Spleen (tissue), 11 donors: ENCODE results near the gene LINC01488. TPM values are rescaled to one million over a fixed set of nuclear protein-coding genes. Genes with fewer than 3 reads are reported as not detected.

Experiments used
- DNase-seq: peaks from one replicate; pipeline ENCODE4 v3.0.0-alpha.2; 2020
- H3K27ac ChIP-seq, 8 donors: fragments of 200-600 bp; sonication (generic) in 7 of 8; 1 replicate in 4 of 8; 2 replicates in 4 of 8; pipeline versions ENCODE4 v1.5.0 to v1.8.0; 2016 to 2021; ENCODE audit warnings: inconsistent platforms in 4 of 8, mild to moderate bottlenecking in 4 of 8, moderate library complexity in 1 of 8
- H3K27me3 ChIP-seq, 7 donors: fragments of 200-600 bp; sonication (generic) in 6 of 7; replicated peaks in 1 of 7; 1 replicate in 4 of 7; 2 replicates in 3 of 7; pipeline versions ENCODE4 v1.5.0 to v1.8.0; 2016 to 2021; ENCODE audit warnings: inconsistent platforms in 3 of 7, mild to moderate bottlenecking in 1 of 7
- H3K36me3 ChIP-seq, 6 donors: fragments of 200-600 bp; sonication (generic) in 5 of 6; 1 replicate in 4 of 6; 2 replicates in 2 of 6; pipeline versions ENCODE4 v1.5.0 to v1.8.0; 2016 to 2021; ENCODE audit warnings: inconsistent platforms in 2 of 6
- H3K4me1 ChIP-seq, 6 donors: fragments of 200-600 bp; sonication (generic) in 5 of 6; 1 replicate in 3 of 6; 2 replicates in 3 of 6; pipeline versions ENCODE4 v1.5.0 to v1.8.0; 2016 to 2021; ENCODE audit warnings: inconsistent platforms in 3 of 6
- H3K4me3 ChIP-seq, 8 donors: fragments of 200-600 bp; sonication (generic) in 7 of 8; 1 replicate in 4 of 8; 2 replicates in 4 of 8; pipeline versions ENCODE4 v1.5.0 to v1.8.0; 2016 to 2021; ENCODE audit warnings: inconsistent platforms in 4 of 8, mild to moderate bottlenecking in 4 of 8, moderate library complexity in 2 of 8
- H3K9me3 ChIP-seq, 8 donors: fragments of 200-600 bp; sonication (generic) in 7 of 8; 1 replicate in 4 of 8; 2 replicates in 4 of 8; pipeline versions ENCODE4 v1.5.0 to v1.8.0; 2016 to 2021; ENCODE audit warnings: inconsistent platforms in 4 of 8
- POLR2A ChIP-seq, 3 donors: fragments of 450-650 bp; IDR thresholded peaks; one replicate each; pipeline ENCODE4 v1.5.1; 2017; ENCODE audit warnings: antibody characterized with exemption in 3 of 3, mild to moderate bottlenecking in 1 of 3
- POLR2AphosphoS5 ChIP-seq, 3 donors: sonication (generic); formaldehyde crosslinking; IDR thresholded peaks; one replicate each; pipeline ENCODE4 v1.5.1; 2017; ENCODE audit warnings: antibody characterized with exemption in 3 of 3
- WGBS, 5 donors: extraction: QIAGEN DNeasy Blood & Tissue Kit in 3 of 5; methylation state at CpG; one replicate each; pipeline versions ENCODE4 v1.1.5 to v1.1.7; 2013 to 2018; 5-methylcytosine and 5-hydroxymethylcytosine counted together
- intact Hi-C: fragments of 100-400 bp; cut with DNase I; formaldehyde crosslinking; loops from one replicate; pipeline ENCODE4 v1.15.0; 2023; ENCODE audit warnings: low total_unique reads
- polyA plus RNA-seq, 3 donors: library from polyadenylated mRNA; stranded (reverse); fragments of 200-250 nt; gene quantifications; one replicate each; pipeline ENCODE4 v1.2.1, GENCODE V29; 2013
- total RNA-seq, 7 donors: library from RNA; depleted of rRNA in 3 of 7; stranded (reverse); fragments of >200 nt in 3 of 7; fragmentation: NEBNext Ultra II Directional in 4 of 7; extraction: Animal tissue kit (Norgen Biotek cat#: 25700) in 4 of 7; gene quantifications; one replicate each; pipeline versions ENCODE4 v1.1.0 to v1.2.1, GENCODE V29; 2016 to 2021
- TF ChIP-seq, protein P1 (sequence below), 11 experiments: fragments of 200-600 bp in 7 of 11; fragments of 450-650 bp in 4 of 11; sonication (generic) in 4 of 11; IDR thresholded peaks in 8 of 11; conservative IDR thresholded peaks in 3 of 11; 1 replicate in 7 of 11; 2 replicates in 4 of 11; pipeline versions ENCODE4 v1.4.0 to v1.8.0; 2016 to 2021; ENCODE audit warnings: antibody characterized with exemption in 11 of 11, inconsistent platforms in 4 of 11, mild to moderate bottlenecking in 1 of 11
- donor health status: healthy with polysubstance abuse.
- donor health status: DM: no; HTN: no; CAD: no; lungs with moderate emphysema.
- donor health status: DM: no; HTN: no; CAD: no.
- donor health status: Bipolar disorder and iron deficiency.
- donor health status: healthy.
- donor health status: DM: no; HTN: no; CAD: no.
- donor health status: DM: yes; HTN: yes; CAD: no.

LINC01488 gene
- total and polyA plus RNA-seq, 10 donors: not detected

DNA sequence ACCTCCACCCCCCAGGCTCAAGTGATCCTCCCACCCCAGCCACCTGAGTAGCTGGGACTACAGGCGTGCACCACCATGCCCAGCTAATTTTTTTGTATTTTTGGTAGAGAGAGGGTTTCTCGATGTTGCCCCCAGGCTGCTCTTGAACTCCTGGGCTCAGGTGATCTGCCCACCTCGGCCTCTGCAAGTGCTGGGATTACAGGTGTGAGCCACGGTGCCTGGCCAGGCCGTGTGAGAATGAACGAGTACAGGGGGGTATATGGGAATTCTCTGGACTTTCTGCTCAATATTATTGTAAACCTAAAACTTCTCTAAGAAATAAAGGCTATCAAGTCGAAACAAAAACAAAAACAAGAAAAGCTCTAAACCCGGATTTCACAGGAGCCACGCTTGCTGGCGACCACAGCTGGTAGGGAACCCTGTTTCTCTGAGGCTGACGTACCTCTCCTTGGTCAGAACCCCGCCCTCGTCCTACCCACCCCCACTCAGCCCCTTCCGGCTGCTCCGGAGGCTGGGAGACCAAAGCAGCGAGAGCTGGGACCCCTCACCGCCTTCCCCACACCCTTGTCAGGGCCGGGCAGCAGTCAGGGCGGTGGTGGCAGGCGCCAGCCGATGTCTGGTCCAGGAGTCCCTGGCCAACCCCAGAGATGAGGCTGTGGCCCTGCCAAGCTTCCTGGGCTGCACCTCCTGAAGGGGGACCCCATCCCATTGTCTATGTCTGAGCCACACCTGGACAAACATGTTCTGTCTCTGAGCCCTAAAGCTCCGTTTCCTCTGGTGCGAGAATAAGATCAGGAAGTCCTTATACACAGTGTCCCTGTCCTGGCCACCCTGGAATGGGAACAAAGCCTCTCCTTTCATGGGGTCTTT lies 52.1 kb downstream of the LINC01488 start:
- 83 to 94% (median 86%) methylated on average over 17 to 23 of the region's 23 CpGs for WGBS, 5 donors
- H3K4me1 ChIP-seq: peaks cover 0 to 28% (median 11%) of the 10 kb centered on the region in 6 donors
- peak; percentile 64 for DNase-seq
- no peak overlapping the region for H3K27ac ChIP-seq
- intact Hi-C loops: no loop called here
- H3K36me3 ChIP-seq: no peaks in the 10 kb centered on the region
- H3K27me3 ChIP-seq: no peaks in the 10 kb centered on the region
- TF ChIP-seq, protein P1, sequence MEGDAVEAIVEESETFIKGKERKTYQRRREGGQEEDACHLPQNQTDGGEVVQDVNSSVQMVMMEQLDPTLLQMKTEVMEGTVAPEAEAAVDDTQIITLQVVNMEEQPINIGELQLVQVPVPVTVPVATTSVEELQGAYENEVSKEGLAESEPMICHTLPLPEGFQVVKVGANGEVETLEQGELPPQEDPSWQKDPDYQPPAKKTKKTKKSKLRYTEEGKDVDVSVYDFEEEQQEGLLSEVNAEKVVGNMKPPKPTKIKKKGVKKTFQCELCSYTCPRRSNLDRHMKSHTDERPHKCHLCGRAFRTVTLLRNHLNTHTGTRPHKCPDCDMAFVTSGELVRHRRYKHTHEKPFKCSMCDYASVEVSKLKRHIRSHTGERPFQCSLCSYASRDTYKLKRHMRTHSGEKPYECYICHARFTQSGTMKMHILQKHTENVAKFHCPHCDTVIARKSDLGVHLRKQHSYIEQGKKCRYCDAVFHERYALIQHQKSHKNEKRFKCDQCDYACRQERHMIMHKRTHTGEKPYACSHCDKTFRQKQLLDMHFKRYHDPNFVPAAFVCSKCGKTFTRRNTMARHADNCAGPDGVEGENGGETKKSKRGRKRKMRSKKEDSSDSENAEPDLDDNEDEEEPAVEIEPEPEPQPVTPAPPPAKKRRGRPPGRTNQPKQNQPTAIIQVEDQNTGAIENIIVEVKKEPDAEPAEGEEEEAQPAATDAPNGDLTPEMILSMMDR (IDR thresholded peaks at IDR 0.05 in 8 of 11, conservative IDR thresholded peaks at IDR 0.05 in 3 of 11): no peak
- TF ChIP-seq POLR2A (IDR thresholded peaks at IDR 0.05): no peak
- TF ChIP-seq POLR2AphosphoS5 (IDR thresholded peaks at IDR 0.05): no peak
- H3K4me3 ChIP-seq: no peak overlapping the region
- H3K9me3 ChIP-seq: no peaks in the 10 kb centered on the region

DNA sequence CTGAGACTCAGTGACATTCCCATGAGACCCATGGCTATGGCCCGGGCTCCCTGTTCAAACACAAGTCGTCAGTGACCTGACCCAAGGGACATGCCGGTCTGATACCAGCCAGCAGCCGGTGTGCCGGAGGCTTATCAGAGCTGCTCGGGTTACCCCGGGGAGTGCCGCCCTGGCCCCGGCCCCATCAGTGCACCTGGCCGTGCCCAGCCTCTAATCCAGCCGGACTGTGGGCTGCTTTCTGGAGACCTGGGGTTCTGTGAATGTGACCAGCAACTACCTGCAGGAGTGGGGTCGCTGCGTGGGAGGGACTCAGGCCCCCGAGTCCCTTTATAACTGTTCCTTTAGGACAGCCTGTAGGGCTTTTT lies 52.7 kb downstream of the LINC01488 start:
- TF ChIP-seq POLR2AphosphoS5 (IDR thresholded peaks at IDR 0.05) (no peak), POLR2A (IDR thresholded peaks at IDR 0.05) (no peak)
- TF ChIP-seq, protein P1 (IDR thresholded peaks at IDR 0.05 in 8 of 11, conservative IDR thresholded peaks at IDR 0.05 in 3 of 11): no peak
- H3K9me3 ChIP-seq: no peaks in the 10 kb centered on the region
- H3K36me3 ChIP-seq: no peaks in the 10 kb centered on the region
- no peaks in the 10 kb centered on the region for H3K27me3 ChIP-seq
- H3K27ac ChIP-seq: no peak overlapping the region
- intact Hi-C loops: no loop called here
- H3K4me1 ChIP-seq: peaks cover 0 to 34% (median 17%) of the 10 kb centered on the region in 6 donors
- no peak overlapping the region for H3K4me3 ChIP-seq
- DNase-seq: peak; percentile 69
- 71 to 93% (median 87%) methylated on average over 3 to 14 of the region's 14 CpGs for WGBS, 5 donors

DNA sequence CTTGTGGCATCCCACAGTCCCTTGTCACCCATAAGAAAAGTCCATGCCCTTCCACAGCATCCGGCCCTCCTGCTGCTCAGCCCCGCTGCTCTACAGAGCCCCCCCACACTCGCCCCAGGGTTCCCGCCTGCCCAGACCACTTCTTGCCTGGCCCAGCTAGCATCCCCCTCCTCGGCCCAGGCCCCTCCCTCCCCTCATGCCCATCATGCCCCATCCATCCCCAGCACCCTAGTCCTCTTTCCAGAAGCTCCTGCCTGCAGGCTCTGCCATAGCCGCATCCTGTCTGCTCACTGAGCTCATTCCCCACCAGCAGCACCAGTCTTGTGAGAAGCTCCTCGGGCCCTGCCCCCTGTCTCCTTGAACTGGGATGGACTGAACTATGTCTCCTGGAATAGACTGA lies 54.4 kb downstream of the LINC01488 start:
- DNase-seq: peak; percentile 63
- intact Hi-C loops: no loop called here
- Histone ChIP-seq H3K36me3 (no peaks in the 10 kb centered on the region), H3K9me3 (no peaks in the 10 kb centered on the region), H3K27me3 (peaks cover 0 to 4% (median 0%) of the 10 kb centered on the region in 7 donors), H3K4me3 (no peak overlapping the region), H3K27ac (no peak overlapping the region), H3K4me1 (peaks cover 8 to 33% (median 23%) of the 10 kb centered on the region in 6 donors)
- TF ChIP-seq POLR2A (IDR thresholded peaks at IDR 0.05): no peak
- TF ChIP-seq POLR2AphosphoS5 (IDR thresholded peaks at IDR 0.05): no peak
- TF ChIP-seq, protein P1 (IDR thresholded peaks at IDR 0.05 in 8 of 11, conservative IDR thresholded peaks at IDR 0.05 in 3 of 11): no peak
- 84 to 91% (median 88%) methylated on average over 7 of the region's 7 CpGs for WGBS, 5 donors

DNA sequence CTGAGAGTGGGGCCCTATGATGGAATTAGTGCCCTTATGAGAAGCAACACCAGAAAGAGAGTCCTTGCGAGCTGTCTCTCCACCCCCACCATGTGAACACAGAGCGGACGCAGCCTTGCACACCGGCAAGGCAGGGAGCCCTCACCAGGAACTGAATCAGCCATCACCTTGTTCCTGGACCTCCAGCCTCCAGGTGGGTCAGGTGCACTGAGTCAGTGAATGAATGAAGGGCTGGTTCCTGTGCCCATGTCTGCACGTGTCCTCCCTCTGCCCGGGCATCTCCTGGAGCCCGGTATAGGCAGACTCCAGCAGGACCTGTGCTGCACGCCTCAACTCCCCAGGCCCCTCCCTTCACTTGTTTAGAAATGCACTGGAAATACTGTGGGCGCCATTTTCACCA lies 54.9 kb downstream of the LINC01488 start:
- TF ChIP-seq, protein P1 (IDR thresholded peaks at IDR 0.05 in 8 of 11, conservative IDR thresholded peaks at IDR 0.05 in 3 of 11): no peak
- TF ChIP-seq POLR2AphosphoS5 (IDR thresholded peaks at IDR 0.05): no peak
- TF ChIP-seq POLR2A (IDR thresholded peaks at IDR 0.05): no peak
- Histone ChIP-seq H3K27me3 (peaks cover 0 to 4% (median 0%) of the 10 kb centered on the region in 7 donors), H3K4me3 (no peak overlapping the region), H3K36me3 (no peaks in the 10 kb centered on the region), H3K4me1 (peaks cover 8 to 36% (median 21%) of the 10 kb centered on the region in 6 donors), H3K27ac (no peak overlapping the region), H3K9me3 (no peaks in the 10 kb centered on the region)
- DNase-seq: peak; percentile 60
- 92 to 96% (median 95%) methylated on average over 6 to 9 of the region's 9 CpGs for WGBS, 5 donors
- intact Hi-C loops: no loop called here
